ENCODE measurements around the gene ALPL.

Gene ALPL

DNA sequence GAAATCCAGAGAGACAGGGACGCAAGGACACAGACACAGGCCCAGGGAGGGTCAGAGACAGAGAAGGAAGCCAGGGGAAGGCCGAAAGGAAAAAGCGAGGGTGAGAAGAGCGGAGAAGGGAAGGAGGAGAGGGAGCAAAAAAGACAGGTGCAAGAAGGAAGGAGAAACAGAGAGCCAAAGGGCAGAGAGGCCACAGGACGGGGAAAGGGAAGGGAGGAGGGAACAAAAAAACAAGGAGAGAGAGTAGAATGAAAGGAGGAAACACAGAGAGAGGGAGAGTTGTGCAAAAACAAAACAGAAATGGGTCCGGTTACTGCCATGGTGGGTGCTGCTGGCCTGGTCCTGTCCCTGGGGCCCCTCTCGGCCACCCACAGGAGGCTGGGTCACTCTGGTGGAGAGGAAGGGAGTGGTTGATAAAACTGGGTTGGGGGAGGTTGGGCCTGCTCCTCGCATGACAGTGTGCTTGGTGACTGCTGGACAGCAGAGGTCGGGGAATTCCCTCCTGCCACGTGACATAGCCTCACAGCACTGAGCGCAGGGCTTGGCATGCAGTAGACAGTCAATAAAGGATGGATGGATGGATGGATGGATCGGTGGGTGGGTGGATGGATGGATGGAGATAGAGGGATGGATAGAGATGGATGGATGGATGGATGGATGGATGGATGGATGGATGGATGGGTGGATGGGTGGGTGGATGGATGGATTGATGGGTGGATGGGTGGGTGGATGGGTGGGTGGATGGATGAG is 95.2 kb downstream of the ALPL start:
- DNase-seq: no peak

DNA sequence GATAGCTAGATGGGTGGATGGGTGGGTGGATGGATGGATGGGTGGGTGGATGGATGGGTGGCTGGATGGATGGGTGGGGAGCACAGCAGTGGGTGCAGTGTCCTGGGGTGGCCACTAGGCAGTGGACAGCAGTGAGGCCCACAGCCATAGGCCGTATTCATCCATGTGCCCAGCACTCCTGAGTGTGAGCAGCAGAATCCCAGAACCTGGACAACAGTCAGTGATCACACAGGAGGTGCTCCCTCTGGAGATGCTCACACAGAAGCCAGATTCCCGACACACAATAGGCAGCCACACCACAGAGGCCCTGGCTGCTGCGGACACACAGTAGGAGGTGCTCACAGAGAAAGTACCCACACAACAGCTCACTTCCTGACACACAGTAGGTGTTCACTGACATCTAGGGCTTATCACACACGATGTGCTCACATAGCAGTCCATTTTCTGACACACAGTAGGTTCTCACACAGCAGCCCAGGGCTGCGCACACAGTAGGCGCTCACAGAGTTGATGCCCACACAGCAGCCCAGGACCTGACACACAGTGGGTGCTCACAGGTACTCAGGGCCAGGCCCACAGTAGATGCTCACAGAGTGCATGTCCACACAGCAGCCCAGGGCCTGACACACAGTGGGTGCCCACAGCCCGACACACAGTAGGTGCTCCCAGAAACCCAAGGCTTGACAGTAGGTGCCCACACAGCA is 95.9 kb downstream of the ALPL start:
- no peak for DNase-seq

DNA sequence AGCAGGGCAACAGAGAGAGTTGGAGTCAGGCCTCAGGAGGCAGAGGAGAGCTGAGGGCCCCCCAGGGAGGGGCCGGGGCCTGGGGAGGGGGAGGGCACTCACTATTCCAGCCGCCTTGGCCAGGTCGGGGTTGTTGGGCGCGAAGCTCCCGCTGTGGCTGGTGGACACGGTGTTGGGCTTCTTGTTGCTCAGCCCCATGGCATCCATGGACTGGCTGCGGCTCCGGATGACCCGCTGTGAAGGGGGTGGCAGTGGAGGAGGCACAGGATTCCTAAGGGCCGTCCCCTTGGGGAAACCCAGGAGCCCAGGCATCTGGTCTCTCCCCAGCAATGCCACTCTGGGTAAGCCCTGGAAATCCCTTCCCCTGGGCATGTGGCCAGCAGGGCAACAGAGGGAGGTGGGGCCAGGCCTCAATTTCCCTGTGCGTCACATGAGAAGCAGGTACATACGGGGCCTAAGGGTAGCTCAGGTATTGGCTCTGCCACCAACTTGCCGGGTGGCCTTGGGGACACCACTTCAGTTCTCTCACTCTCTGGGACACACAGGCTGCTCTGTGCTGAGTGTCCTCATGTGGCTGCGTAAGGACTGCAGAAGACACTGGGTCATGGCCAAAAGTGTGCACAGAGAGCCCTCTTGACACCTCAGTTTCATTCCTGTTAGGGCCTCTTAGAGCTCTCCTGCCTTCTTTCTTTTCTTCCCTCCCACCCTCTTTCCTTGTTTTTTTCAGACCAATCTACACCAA is 96.9 kb downstream of the ALPL start:
- no peak for DNase-seq

DNA sequence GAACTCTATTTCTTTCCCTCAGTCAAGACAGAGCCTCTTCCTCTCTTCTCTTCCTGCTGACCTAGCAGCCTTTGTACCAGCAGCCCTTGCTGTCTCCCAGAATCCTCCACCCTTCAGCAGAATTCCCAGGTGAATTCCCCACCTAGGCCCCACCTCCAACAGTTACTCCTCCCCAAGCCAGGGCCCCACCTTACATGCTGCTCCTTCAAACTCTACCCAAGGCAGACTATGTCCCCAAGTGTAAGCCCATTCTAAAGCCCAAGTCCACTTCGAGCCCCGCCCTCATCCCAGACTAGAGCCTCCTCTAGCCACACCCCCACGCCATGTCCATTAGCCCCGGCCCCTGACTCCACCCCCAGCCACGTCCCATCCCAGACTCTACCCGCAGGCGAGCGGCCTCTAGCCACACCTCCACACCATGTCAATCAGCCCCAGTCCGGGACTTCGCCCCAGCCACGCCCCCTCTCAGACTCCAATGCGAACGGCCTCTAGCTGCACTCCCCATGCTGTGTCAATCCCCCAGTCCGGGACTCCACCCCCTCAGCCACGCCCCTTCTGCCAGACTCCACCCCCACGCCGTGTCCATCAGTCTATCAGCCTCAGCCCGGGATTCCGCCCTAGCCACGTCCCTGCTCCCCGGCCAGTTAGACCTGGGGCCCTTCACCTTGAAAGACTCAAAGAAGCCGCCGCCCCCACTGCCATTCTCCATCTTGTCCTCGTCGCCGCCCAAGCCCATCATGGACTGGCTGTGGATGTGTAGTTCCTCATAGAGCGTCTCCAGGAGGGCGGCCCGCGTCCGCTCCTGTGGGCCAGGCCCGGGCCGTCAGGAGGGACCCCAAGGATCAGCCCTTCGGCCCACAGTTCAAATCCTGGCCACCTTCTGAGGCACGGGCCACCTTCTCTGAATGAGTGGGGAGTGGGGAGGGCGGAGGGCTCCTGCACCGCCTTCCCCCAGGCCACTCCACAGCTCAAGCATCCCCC is 98.6 kb downstream of the ALPL start:
- DNase-seq: peak; percentile 80

DNA sequence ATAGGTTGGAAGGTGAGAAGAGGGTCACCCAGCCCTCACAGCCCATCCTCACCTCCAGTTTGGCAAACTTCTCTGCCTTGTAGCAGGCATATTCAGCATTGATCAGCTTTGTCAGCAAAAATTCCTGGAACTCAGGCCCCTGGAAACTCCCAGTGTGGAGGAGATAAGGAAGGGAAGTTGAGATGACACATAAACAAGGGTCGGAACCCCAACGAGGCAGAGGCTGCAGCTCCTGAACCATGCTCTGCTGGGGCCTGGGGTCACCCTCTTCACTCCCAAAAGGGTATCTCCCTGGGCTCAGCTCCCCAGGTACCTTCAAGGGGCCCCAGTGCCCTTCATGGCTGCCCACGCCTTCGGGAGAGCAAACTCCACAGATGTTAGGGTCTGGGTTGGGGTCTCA is 99.6 kb downstream of the ALPL start:
- no peak for DNase-seq

DNA sequence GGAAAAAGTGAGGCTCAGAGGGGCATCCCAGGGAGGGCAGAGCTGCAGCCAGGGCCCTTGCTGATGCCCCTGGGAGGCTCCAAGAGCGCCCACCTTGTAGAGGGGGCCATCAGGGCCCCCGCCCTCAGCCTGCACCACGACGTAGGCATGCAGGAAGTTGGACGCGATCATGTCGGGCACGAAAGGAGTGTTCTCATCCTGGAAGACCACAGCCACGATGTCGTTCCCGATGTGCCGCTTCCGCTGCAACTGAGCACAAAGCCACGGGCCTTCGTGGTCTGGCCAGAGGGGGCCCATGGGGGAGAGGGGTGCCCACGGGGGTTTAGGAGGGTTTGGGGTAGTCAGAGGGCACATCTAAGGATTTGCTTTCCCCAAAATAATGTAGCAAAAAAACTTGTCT is 100.8 kb downstream of the ALPL start:
- DNase-seq: no peak

DNA sequence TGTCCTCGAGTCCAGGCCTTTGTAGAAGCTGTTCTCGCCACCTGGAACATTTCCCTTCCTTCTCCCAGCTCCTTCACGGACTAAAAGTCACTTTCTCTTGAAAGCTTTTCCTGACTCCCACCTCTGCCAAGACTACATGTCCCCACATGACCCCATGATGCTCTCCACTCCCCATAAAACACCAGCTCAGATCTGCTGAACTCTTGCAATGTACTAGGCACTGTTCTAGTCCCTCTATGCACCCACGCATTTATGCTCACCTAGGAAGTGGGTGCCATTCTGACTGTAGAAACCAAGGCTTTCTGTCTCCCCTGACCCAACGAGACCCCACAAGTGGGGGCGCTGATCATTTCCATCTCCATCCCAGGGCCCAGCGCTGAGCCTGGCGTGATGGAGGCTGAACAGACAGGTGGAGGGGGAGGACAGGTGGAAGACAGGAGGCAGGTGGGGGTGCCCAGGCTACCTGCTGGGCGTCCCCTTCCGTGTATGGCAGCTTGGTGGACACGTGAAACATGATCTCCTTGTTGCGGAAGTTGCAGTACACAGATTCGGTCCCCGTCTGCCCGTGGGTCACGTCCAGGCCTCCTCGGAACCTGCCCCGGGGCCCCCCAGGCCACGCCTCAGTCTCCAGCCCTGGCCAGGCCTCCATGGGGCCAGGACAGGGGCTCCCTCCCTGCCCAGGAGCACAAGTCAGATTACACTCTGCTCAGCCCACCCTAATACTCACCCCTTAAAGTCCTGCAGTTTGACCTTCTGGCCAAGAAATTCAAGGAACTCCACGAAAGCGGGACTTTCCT is 102.0 kb downstream of the ALPL start:
- DNase-seq: no peak

DNA sequence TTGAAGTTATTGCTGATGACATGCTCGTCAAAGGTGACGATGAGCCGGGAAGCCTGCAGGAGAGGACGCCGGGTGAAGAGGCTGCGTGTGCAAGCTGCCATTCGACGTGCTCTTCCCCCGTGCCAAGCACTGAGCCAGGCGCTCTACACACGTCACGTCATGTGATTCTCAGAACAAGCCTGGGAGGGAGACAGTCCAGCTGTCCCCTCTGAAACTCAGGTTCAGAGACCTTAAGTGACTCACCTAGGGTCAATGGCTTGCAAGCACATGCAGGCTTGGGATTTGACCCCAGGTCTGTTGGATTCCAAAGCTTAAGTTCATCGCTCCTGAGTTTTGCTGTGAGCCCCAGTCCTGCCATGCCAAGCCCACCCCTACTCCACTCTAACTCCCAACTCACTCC is 102.8 kb downstream of the ALPL start:
- DNase-seq: no peak

DNA sequence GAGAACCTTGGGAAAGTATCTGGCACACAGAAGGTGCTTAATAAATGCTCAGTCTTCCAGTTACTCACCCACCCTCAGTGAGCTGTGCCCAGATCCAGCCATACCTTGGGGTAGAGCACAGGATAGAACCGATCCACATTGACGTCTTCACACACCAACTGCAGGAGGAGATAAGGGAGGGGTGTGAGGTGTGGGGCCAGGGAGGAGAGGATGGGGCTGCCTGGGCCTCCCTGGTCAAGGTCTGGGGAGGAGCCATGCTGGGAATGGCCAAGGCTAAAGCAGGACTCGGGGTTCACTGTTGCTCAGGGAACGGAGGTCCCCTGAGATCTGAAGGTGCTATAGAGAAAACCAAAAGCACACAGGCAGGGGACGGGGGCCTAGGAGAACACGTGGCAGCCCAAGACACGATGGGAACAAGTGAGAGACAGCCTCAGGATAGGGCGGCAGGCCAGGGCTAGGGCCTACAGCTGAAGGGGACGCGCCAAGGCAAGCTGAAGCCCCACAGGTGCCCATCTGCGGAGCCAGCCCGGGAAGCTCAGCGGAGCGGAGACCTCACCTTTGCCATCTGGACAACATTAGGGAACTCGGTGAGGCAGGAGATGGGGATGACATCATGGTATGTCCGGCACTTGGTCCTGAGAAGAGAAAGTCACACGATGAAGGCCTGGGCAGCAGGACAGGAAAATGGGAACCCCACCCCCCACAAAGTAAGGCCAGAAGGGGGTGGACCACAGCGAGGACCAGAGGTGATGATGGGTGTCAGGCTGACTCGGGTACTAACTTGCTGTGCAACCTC is 104.0 kb downstream of the ALPL start:
- DNase-seq: no peak

DNA sequence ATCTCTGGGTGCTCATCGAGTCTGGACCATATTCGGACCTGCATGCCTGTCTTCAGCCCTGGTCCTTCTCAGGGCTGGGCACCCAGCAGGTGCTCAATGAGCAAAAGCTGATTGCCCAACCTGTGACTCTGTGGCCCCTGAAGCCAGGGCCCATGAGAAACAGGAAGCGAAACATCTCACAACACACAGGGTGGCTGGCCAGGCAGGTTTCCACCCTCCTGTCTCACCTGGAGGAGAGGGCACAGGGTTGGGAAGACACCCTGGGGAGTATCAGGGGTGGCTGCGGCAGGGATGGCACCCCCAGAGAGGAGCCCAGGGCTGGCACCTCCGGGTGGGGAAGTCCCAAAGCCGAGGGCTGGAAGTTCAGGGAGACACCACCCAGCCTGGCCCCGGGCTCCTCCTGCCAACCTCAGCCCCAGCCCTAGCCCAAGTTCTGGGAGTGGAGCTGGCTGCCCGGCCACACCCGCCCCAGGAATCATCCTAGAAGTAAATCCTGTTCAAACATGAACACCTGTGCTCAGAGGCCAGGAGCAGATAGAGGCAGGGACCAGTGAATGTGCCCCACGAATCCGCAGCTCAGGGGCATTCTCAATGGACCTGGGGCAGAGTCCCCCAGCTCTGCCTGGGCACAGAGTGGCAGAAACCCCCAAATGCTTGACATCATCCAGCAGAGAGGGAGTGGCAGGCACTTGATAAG is 105.3 kb downstream of the ALPL start:
- DNase-seq: no peak

DNA sequence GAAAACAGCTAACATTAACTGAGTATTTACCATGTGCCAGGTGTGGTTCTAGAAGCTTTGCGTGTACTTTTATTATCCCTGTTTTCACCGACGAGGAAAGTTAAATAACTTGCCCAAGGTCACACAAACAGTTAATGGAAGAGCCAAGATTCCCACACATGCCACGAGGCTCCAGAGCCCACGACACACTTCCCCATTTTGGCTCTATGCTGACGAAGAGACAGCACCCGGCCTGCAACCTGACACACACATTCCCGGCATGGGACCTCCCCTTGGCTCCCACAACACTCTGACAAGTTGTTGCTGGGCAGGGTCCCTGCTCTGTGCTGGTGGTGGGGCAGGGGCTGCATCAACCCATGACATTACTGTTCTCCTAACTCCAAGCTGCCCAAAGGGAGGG is 107.1 kb downstream of the ALPL start:
- DNase-seq: no peak

DNA sequence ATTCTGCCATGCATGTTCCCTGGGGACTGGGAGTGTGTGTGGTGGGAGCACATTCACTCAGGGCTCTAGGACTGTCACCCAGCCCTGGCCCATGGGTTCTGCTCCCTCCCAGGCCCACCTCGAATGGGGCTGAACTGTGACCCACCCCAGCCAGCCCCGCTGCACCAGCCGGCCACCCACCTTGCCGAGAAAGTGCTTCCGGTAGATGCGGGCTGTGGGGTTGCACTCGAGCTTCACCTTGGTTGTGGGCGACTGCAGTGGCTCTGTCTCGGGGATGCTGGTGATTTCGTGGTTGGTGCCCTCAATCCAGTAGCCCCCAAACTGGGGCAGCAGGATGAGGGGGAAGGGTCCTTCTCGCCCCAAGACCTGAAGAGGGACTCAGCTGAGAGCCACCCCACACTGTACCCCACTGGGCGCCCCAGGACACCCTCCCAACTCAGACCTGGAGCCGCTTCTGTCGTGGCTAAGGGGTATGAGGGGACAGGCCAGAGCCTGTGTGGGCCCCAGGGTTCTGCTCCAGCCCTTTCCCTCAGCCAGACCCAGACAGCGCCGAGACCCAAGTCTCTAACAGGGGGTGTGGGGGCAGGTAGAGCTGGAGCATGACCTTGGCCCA is 108.0 kb downstream of the ALPL start:
- no peak for DNase-seq

DNA sequence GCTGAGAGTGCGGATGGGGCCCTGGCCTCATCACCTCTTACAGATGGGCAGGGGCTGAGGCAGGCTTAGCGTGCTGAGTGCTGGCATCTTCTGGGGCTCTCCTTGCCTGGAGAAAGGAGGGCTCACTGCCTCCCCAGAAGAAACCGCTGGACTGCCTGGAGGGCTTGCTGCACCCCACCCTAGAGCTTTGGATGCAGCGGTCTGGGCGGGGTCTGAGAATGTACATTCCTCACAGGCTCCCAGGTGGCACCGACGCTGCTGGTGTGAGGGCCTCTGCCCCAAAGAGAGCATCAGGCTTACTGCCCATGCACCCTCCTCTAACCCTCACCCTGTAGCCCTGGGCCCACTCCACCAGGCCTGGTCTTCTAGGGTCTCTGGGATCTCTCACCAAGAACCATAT is 108.8 kb downstream of the ALPL start:
- no peak for DNase-seq

DNA sequence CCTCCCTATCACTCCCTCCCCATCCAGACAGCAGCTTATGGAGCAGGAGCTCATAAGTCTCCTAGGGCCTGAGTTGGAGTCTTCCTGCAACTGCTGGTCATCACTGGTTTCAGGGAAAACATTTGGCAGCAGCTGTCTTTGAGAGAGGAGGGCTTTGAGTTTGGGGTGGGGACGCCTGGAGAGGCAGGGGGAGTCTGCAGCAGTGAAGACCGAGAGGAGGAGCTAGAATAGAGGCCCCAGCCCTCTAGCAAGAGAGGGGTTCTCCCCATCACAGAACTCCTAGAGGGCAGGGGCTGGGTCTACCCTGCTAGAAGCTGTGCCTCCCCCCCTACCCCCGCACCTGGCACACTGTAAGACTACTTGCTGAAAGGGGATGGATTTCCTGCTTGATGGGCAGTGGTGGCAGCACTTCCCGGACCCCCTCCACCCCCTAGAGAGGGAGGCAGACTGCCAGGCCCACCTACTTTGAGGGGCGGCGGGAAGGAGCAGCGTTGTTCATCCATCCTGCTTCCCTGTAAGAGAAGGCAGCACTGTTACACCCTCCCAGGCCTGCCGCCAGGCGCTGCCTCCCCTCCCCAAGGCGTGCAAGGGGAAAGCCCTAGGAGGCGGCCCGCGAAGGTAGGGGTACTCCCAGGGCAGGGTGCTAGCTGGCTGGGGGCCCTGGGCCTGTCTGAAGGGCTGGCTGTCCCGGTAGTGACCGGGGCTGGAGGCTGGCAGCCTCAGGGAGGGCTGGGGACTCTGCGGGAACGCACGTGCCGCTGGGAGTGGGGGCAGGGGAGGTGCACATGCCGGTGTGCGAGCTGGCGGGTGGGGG is 109.5 kb downstream of the ALPL start:
- no peak for DNase-seq

DNA sequence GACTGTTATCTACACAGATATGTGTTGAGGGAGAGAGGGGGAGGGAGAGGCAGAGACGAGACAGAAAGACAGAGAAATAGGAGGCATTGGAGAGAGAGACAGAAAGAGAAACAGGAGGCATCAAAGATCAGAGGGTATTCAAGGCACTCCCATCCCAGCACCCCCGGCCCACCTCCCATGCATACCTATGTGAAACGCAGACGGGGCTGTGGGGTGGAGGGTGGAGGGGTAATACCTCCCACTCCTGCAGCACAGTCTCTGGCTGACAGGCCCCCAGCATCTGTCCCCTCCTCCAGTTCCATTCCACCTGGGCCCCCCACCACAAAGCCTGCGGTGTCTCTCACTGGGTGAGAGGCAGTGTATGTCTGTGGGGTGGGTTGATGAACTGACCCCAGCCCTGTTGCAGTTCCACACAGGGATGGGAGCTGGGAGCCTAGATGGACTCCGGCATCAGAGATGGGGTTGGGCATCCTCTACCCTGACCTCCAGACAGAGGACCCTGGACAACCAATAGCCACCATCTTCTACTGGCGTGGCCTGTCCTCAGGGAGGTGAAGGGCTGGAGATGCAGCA is 110.2 kb downstream of the ALPL start:
- no peak for DNase-seq

DNA sequence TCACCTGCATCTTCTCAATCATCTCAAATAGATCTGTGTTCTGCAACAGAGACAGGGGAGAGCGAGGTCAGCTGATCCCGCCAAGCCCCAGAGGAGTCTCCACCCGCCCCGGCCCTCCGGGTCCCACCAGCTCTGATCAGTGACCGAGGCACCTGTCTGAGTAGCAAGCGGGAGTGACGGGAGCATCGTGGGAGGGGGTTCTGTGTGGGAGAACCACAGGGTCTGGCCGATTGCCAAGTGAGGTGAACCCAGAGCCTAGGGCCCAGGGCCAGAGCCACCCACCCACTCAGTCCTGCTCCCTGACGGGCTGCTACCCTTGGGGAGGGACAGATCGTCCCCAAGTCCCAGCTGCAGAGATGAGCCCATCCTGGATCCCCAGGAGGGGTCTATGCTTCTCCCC is 110.8 kb downstream of the ALPL start:
- DNase-seq: no peak

DNA sequence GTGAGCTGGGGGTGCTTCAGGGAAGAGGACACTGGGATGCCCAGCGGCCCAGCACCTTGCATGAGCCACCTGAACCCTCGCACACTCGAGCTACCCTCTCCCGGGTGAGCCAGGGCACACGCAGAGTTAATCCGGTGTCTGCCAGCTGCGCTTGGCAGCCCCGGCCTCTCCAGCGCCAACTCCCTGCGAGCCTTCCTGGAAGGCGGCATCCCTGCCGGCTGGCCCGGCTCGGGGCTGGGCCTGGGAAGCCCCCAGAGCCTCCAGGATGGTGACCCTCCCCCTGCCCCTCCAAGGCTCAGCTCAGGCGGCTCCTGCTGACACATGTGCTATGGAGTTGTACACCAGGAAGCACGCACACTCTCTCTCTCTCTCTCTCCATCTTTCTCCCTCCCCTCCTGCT is 111.3 kb downstream of the ALPL start:
- DNase-seq: no peak

DNA sequence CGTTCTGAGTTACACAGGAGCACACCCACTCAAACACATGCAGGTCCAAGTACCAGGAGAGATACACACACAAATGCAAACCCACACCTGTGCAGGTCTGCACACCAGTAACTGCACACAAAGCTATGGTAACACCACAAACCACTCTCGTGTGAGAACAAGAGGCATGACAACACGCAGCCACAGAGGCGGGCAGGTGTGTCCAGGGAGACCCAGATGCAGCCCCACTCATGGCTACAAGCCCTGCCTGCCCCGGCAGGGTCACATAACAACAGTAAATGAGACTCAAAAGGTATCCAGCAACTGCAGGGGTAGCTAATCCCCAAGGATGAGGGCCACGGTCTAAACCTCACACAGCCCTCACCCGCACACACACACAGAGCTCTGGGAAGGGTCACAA is 111.8 kb downstream of the ALPL start:
- DNase-seq: no peak

Measured in right forelimb (tissue), 1 donor.